Endothelial cell of umbilical vein (primary cell): ENCODE measurements around the gene CECR2. TPM values are rescaled to one million over a fixed set of nuclear protein-coding genes. Genes with fewer than 3 reads are reported as not detected.

ENCODE experiments used
- BruUV-seq: library from RNA; stranded (reverse); fragments of 400-500 nt; replicated peaks from 2 replicates; lab custom pipeline; 2021; lab: Mats Ljungman, UMichigan
- CTCF ChIA-PET: fragments of 300-600, 350-600 bp; sonication (Branson Sonifier 250); formaldehyde crosslinking; loops from one replicate; lab custom pipeline; 2021; ENCODE audit warnings: antibody characterized with exemption, inconsistent platforms; lab: Charles Lee
- POLR2A ChIA-PET: fragments of 300-600, 350-600 bp; sonication (Branson Sonifier 250); formaldehyde crosslinking; loops from one replicate; lab custom pipeline; 2021; ENCODE audit warnings: antibody characterized with exemption, inconsistent platforms; lab: Charles Lee
- DNase-seq: peaks from one replicate; pipeline ENCODE4 v3.0.0-alpha.2; 2011; ENCODE audit warnings: low read depth, low spot score
- FAIRE-seq: peaks from 2 replicates; lab custom pipeline; 2011; peaks lifted over from hg19 to GRCh38; lab: Jason Lieb, UNC
- H2AFZ ChIP-seq: 2 replicates; pipeline ENCODE4 v1.6.0; 2012; ENCODE audit warnings: low read depth, low read length, control low read depth, inconsistent platforms
- H3K27ac ChIP-seq: 2 replicates; pipeline ENCODE4 v1.5.1; 2011; ENCODE audit warnings: low read depth, mild to moderate bottlenecking, control low read depth, low read length, moderate library complexity; ENCODE audit not compliant: insufficient read depth
- H3K27me3 ChIP-seq, 2 experiments: 2 replicates each; pipeline versions ENCODE4 v1.6.0 to v1.6.1; 2011; ENCODE audit warnings: low read length in 2 of 2, mixed read lengths in 1 of 2; ENCODE audit not compliant: control insufficient read depth in 2 of 2, insufficient read depth in 2 of 2
- H3K36me3 ChIP-seq, 2 experiments: 2 replicates in 1 of 2; 3 replicates in 1 of 2; pipeline ENCODE4 v1.5.1; 2011; ENCODE audit warnings: low read length in 2 of 2, mild to moderate bottlenecking in 1 of 2, moderate library complexity in 1 of 2; ENCODE audit not compliant: control insufficient read depth in 2 of 2, insufficient read depth in 2 of 2; ENCODE audit errors: extremely low read depth in 1 of 2
- H3K4me1 ChIP-seq: 3 replicates; pipeline ENCODE4 v1.5.1; 2011; ENCODE audit warnings: mild to moderate bottlenecking, low read length; ENCODE audit not compliant: control insufficient read depth, insufficient read depth; ENCODE audit errors: extremely low read depth
- H3K4me2 ChIP-seq: 2 replicates; pipeline ENCODE4 v1.6.1; 2011; ENCODE audit warnings: low read length, control low read depth, mixed read lengths; ENCODE audit not compliant: insufficient read depth
- H3K4me3 ChIP-seq, 3 experiments: fragments of 200-600 bp in 1 of 3; sonication (generic), shearing (Covaris generic) in 1 of 3; replicated peaks in 1 of 3; 2 replicates each; pipeline ENCODE4 v1.5.1; 2011 to 2016; ENCODE audit warnings: control low read depth in 3 of 3, low read length in 3 of 3, mild to moderate bottlenecking in 2 of 3, inconsistent platforms in 1 of 3, low read depth in 1 of 3, moderate library complexity in 1 of 3; ENCODE audit not compliant: insufficient read depth in 1 of 3
- H3K79me2 ChIP-seq: 2 replicates; pipeline ENCODE4 v1.6.0; 2012; ENCODE audit warnings: low read length, inconsistent platforms; ENCODE audit not compliant: control insufficient read depth, insufficient read depth
- H3K9ac ChIP-seq: replicated peaks from 2 replicates; pipeline ENCODE3; 2011; ENCODE audit warnings: low read length, control low read depth; ENCODE audit not compliant: insufficient read depth; ENCODE audit errors: extremely low read depth
- H3K9me1 ChIP-seq: replicated peaks from 3 replicates; pipeline ENCODE4 v1.6.0; 2011; ENCODE audit warnings: mild to moderate bottlenecking, low read length; ENCODE audit not compliant: control insufficient read depth, insufficient read depth; ENCODE audit errors: extremely low read depth
- H3K9me3 ChIP-seq: replicated peaks from 2 replicates; pipeline ENCODE4 v1.5.1; 2012; ENCODE audit warnings: low read length, inconsistent platforms; ENCODE audit not compliant: control insufficient read depth, insufficient read depth
- H4K20me1 ChIP-seq: replicated peaks from 2 replicates; pipeline ENCODE3; 2011; ENCODE audit warnings: mild to moderate bottlenecking, low read length; ENCODE audit not compliant: control insufficient read depth, insufficient read depth; ENCODE audit errors: extremely low read depth
- EZH2 ChIP-seq: IDR thresholded peaks from 2 replicates; pipeline ENCODE4 v1.6.1; 2012; ENCODE audit warnings: borderline replicate concordance, low read depth, mild to moderate bottlenecking, moderate library complexity, low read length, inconsistent platforms; ENCODE audit not compliant: severe bottlenecking
- FOS ChIP-seq: IDR thresholded peaks from 2 replicates; pipeline ENCODE4 v1.6.1; 2011; ENCODE audit warnings: mild to moderate bottlenecking, low read length, moderate library complexity, borderline replicate concordance; ENCODE audit not compliant: insufficient read depth
- GATA2 ChIP-seq: IDR thresholded peaks from 2 replicates; pipeline ENCODE4 v1.7.0; 2011; ENCODE audit warnings: low read depth, mild to moderate bottlenecking, moderate library complexity, mixed read lengths, low read length; ENCODE audit not compliant: insufficient read length, insufficient read depth
- JUN ChIP-seq: IDR thresholded peaks from 2 replicates; pipeline ENCODE4 v1.6.1; 2011; ENCODE audit warnings: borderline replicate concordance, low read depth; ENCODE audit not compliant: insufficient read length, insufficient read depth
- MAX ChIP-seq: IDR thresholded peaks from 2 replicates; pipeline ENCODE4 v1.6.1; 2011; ENCODE audit not compliant: insufficient read depth, insufficient read length
- MYC ChIP-seq: IDR thresholded peaks from one replicate; pipeline ENCODE4 v1.6.1; 2011; ENCODE audit warnings: mild to moderate bottlenecking, low read depth, low read length
- POLR2A ChIP-seq: IDR thresholded peaks from 2 replicates; pipeline ENCODE4 v1.6.1; 2012; ENCODE audit warnings: low read depth, mild to moderate bottlenecking, control low read depth, low read length
- POLR2AphosphoS5 ChIP-seq: IDR thresholded peaks from 2 replicates; pipeline ENCODE4 v1.6.1; 2012; ENCODE audit warnings: low read depth, mild to moderate bottlenecking, control low read depth, low read length, moderate library complexity; ENCODE audit not compliant: insufficient read depth
- dilution Hi-C: fragments of 300-500 bp; cut with MboI; formaldehyde crosslinking; loops from one replicate; pipeline ENCODE4 v1.15.0; 2019; ENCODE audit warnings: low sequenced_read_pairs; ENCODE audit not compliant: extremely low pct_ligation_motif_present
- intact Hi-C: fragments of 100-400 bp; cut with micrococcal nuclease; formaldehyde crosslinking; loops from one replicate; pipeline ENCODE4 v1.10.0; 2022
- polyA plus RNA-seq, 4 experiments: library from polyadenylated mRNA; depleted of rRNA in 3 of 4; stranded (reverse) in 3 of 4; unstranded in 1 of 4; fragments of >200 nt; gene quantifications; 2 replicates each; pipeline versions ENCODE4 v1.2.1 to v1.2.3, GENCODE V29; 2011 to 2012; ENCODE audit warnings: missing spikeins in 1 of 4
- total RNA-seq: library from RNA; stranded (reverse); gene quantifications from 2 replicates; pipeline ENCODE4 v1.2.3, GENCODE V29; 2021
- TF ChIP-seq, protein P1 (sequence below), 2 donors: IDR thresholded peaks; 1 replicate in 1 of 2; 2 replicates in 1 of 2; pipeline ENCODE4 v1.5.1; 2011; ENCODE audit warnings: low read length in 2 of 2, mild to moderate bottlenecking in 2 of 2, moderate library complexity in 2 of 2, control low read depth in 1 of 2, inconsistent platforms in 1 of 2, low read depth in 1 of 2; ENCODE audit not compliant: insufficient read depth in 1 of 2; ENCODE audit errors: extremely low read depth in 1 of 2

CECR2 gene
- total and polyA plus RNA-seq, 2 donors (not counting 3 experiments of a cell fraction or from before 2014, with no cell fraction given): 0.01 TPM; not detected in 1

DNA sequence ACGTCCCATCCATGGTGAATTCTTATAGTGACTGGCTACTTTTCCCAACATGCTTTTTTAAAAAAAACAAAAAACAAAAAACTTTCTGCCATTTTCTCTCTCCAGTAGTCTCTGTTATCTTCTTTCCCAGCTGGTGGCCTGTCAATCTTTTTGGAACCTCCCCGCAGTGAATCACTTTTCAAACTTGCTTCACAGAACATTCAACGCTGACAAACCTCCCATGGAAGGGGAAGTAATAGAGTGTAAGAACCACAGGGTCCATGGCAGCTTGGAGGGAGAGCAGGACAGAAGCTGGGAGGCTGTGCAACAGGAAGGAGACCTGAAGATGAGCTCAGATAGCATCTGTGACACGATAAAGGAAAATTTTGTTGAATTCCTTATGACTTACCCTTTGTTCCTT, 9.8 kb upstream of the CECR2 start:
- H2AFZ ChIP-seq: no peak overlapping the region

DNA sequence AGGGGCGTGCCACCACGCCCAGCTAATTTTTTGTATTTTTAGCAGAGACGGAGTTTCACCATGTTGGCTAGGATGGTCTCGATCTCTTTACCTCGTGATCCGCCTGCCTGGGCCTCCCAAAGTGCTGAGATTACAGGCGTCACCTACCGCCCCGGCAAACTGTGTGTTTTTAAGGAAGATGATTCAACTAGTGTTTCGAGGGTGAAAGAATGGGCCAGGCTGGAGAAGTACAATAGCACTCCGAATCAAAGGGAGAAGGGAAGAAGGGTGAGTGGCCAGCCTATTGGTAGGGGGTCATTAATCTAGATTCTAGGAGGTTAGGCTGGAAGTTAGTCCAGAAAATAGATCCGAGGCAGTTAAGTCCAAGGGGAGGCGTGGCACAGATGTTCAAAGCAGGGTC, 2.9 kb upstream of the CECR2 start:
- ChIA-PET CTCF (interaction anchor here (0.7 to 7.7 kb wide), 4 partner anchors 11 to 136 kb away, joined by 3 to 62 read pairs (median 3); no protein-coding TSS in a partner anchor), POLR2A (no interaction called here)
- no peak for TF ChIP-seq MAX
- no peak for TF ChIP-seq FOS
- no peak for TF ChIP-seq MYC
- TF ChIP-seq EZH2: no peak
- TF ChIP-seq GATA2: no peak
- no peak for TF ChIP-seq POLR2AphosphoS5
- TF ChIP-seq JUN: no peak
- TF ChIP-seq POLR2A: no peak
- TF ChIP-seq, protein P1, sequence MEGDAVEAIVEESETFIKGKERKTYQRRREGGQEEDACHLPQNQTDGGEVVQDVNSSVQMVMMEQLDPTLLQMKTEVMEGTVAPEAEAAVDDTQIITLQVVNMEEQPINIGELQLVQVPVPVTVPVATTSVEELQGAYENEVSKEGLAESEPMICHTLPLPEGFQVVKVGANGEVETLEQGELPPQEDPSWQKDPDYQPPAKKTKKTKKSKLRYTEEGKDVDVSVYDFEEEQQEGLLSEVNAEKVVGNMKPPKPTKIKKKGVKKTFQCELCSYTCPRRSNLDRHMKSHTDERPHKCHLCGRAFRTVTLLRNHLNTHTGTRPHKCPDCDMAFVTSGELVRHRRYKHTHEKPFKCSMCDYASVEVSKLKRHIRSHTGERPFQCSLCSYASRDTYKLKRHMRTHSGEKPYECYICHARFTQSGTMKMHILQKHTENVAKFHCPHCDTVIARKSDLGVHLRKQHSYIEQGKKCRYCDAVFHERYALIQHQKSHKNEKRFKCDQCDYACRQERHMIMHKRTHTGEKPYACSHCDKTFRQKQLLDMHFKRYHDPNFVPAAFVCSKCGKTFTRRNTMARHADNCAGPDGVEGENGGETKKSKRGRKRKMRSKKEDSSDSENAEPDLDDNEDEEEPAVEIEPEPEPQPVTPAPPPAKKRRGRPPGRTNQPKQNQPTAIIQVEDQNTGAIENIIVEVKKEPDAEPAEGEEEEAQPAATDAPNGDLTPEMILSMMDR (IDR thresholded peaks at IDR 0.05; ENCODE audit: extremely low read depth in 1 of 2, insufficient read depth in 1 of 2, low read depth in 1 of 2, low read length in 2 of 2): no peak
- H3K79me2 ChIP-seq: no peaks in the 10 kb centered on the region
- intact Hi-C loops: loop anchor here (5.0 kb wide), 2 partner anchors 111 to 284 kb away; partner anchors contain the start of gene IL17RA
- no peak overlapping the region for H3K4me3 ChIP-seq
- peaks cover 34 to 40% of the 10 kb centered on the region in 2 experiments for H3K27me3 ChIP-seq
- H3K9ac ChIP-seq: no peak overlapping the region
- H3K4me1 ChIP-seq: peaks cover 13% of the 10 kb centered on the region
- H3K36me3 ChIP-seq: no peaks in the 10 kb centered on the region
- no peak overlapping the region for H3K4me2 ChIP-seq
- H3K27ac ChIP-seq: no peak overlapping the region
- DNase-seq: no peak
- FAIRE-seq: no peak
- dilution Hi-C loops: no loop called here
- no peaks in the 10 kb centered on the region for H3K9me1 ChIP-seq
- H4K20me1 ChIP-seq: no peaks in the 10 kb centered on the region
- no peaks in the 10 kb centered on the region for H3K9me3 ChIP-seq
- no peak overlapping the region for H2AFZ ChIP-seq
- BruUV-seq: no TSS peak

More for the DNA sequence above, 9.8 kb upstream of the CECR2 start:
- Histone ChIP-seq H3K27me3 (no peaks in the 10 kb centered on the region), H3K79me2 (no peaks in the 10 kb centered on the region), H3K9me1 (no peaks in the 10 kb centered on the region), H3K27ac (no peak overlapping the region), H3K4me3 (no peak overlapping the region), H3K4me1 (no peaks in the 10 kb centered on the region), H3K9ac (no peak overlapping the region), H3K4me2 (no peak overlapping the region), H3K36me3 (no peaks in the 10 kb centered on the region), H4K20me1 (no peaks in the 10 kb centered on the region), H3K9me3 (no peaks in the 10 kb centered on the region)
- BruUV-seq: no TSS peak
- ChIA-PET CTCF (no interaction called here), POLR2A (no interaction called here)
- dilution Hi-C loops: no loop called here
- no peak for TF ChIP-seq MAX
- intact Hi-C loops: no loop called here
- no peak for FAIRE-seq
- no peak for DNase-seq
